K562 (cell line): ENCODE data around the gene SYVN1. TPM values are rescaled to one million over a fixed set of nuclear protein-coding genes. Genes with fewer than 3 reads are reported as not detected.
A peak's percentile ranks its signal among the peaks of the same experiment; 100 is the strongest.

ENCODE experiments used
- CHAMP1 ChIP-seq: fragments of 450-650 bp; IDR thresholded peaks from 2 replicates; pipeline ENCODE4 v1.6.1; 2016; ENCODE audit warnings: mild to moderate bottlenecking
- E2F6 ChIP-seq, 2 experiments: IDR thresholded peaks; 2 replicates each; pipeline ENCODE4 v1.6.1; 2011; ENCODE audit warnings: borderline replicate concordance in 1 of 2, control low read depth in 1 of 2, low read depth in 1 of 2, low read length in 1 of 2, mild to moderate bottlenecking in 1 of 2, mixed read lengths in 1 of 2, moderate library complexity in 1 of 2; ENCODE audit not compliant: insufficient read depth in 1 of 2, insufficient read length in 1 of 2, poor library complexity in 1 of 2, severe bottlenecking in 1 of 2; ENCODE audit errors: extremely low read depth in 1 of 2
- GATAD2B ChIP-seq: fragments of 450-650 bp; IDR thresholded peaks from 2 replicates; pipeline ENCODE4 v1.6.1; 2017; ENCODE audit warnings: mild to moderate bottlenecking, borderline replicate concordance
- HDAC8 ChIP-seq: fragments of 450-650 bp; IDR thresholded peaks from 2 replicates; pipeline ENCODE4 v1.6.1; 2016; ENCODE audit warnings: mild to moderate bottlenecking, missing genetic modification characterization, moderate library complexity, missing compliant biosample characterization
- HNRNPH1 ChIP-seq: fragments of 200-400 bp; formaldehyde crosslinking; optimal IDR thresholded peaks from 2 replicates; pipeline ENCODE3; 2017; ENCODE audit warnings: low read depth, mild to moderate bottlenecking, low read length, moderate library complexity
- IFI16 ChIP-seq: fragments of 250-450 bp; sonication (Bioruptor Pico); IDR thresholded peaks from 2 replicates; pipeline ENCODE4 v2.1.2; 2022; ENCODE audit warnings: mild to moderate bottlenecking, inconsistent platforms
- MAX ChIP-seq: sonication (generic); formaldehyde crosslinking; IDR thresholded peaks from 2 replicates; pipeline ENCODE4 v1.9.0; 2022; ENCODE audit warnings: mild to moderate bottlenecking, missing genetic modification reagents
- NR4A1 ChIP-seq, 2 experiments: fragments of 250-450 bp in 1 of 2; fragments of 450-650 bp in 1 of 2; sonication (Bioruptor Pico) in 1 of 2; IDR thresholded peaks; 2 replicates each; pipeline versions ENCODE4 v1.4.0 to v1.6.1; 2016 to 2020; ENCODE audit warnings: mild to moderate bottlenecking in 2 of 2, missing compliant biosample characterization in 1 of 2, missing genetic modification characterization in 1 of 2, moderate library complexity in 1 of 2
- RAD51 ChIP-seq: fragments of 450-650 bp; IDR thresholded peaks from 2 replicates; pipeline ENCODE4 v1.7.1; 2016; ENCODE audit warnings: low read depth, mild to moderate bottlenecking, borderline replicate concordance
- RNF2 ChIP-seq: sonication (generic); IDR thresholded peaks from 2 replicates; pipeline ENCODE4 v1.6.1; 2016
- SMARCE1 ChIP-seq: fragments of 450-650 bp; IDR thresholded peaks from 2 replicates; pipeline ENCODE4 v1.7.1; 2016; ENCODE audit warnings: mild to moderate bottlenecking
- TAF9B ChIP-seq: fragments of 450-650 bp; IDR thresholded peaks from 2 replicates; pipeline ENCODE4 v1.6.1; 2018; ENCODE audit warnings: mild to moderate bottlenecking; ENCODE audit not compliant: partially characterized antibody
- TFAP4 ChIP-seq: sonication (generic); formaldehyde crosslinking; IDR thresholded peaks from 2 replicates; pipeline ENCODE4 v1.8.0; 2022; ENCODE audit warnings: missing genetic modification reagents, mild to moderate bottlenecking, moderate library complexity, borderline replicate concordance
- TGIF2 ChIP-seq: sonication (generic); formaldehyde crosslinking; IDR thresholded peaks from 2 replicates; pipeline ENCODE4 v1.8.1; 2022; ENCODE audit warnings: mild to moderate bottlenecking, missing genetic modification reagents, moderate library complexity
- USF1 ChIP-seq: sonication (generic); formaldehyde crosslinking; IDR thresholded peaks from 2 replicates; pipeline ENCODE4 v1.9.0; 2022; ENCODE audit warnings: mild to moderate bottlenecking, missing genetic modification reagents
- ZNF175 ChIP-seq: fragments of 200-800 bp; sonication (Bioruptor generic); IDR thresholded peaks from 2 replicates; pipeline ENCODE4 v1.6.1; 2016; ENCODE audit warnings: low read depth, mild to moderate bottlenecking, missing genetic modification characterization, missing compliant biosample characterization
- ZNF24 ChIP-seq: fragments of 450-650 bp; IDR thresholded peaks from 2 replicates; pipeline ENCODE4 v1.6.1; 2016
- polyA plus RNA-seq, 8 experiments: library from polyadenylated mRNA; depleted of rRNA in 4 of 8; stranded (reverse) in 5 of 8; unstranded in 3 of 8; fragments of >200 nt; fragmentation: Nextera tagmentation in 2 of 8; fragmentation: Illumina TruSeq in 1 of 8; extraction: Ambion mirVana in 2 of 8; extraction: Trizol in 1 of 8; gene quantifications; 2 replicates each; pipeline versions ENCODE4 v1.2.1 to v1.2.3, GENCODE V29; 2011 to 2014; ENCODE audit warnings: inconsistent platforms in 1 of 8, missing spikeins in 1 of 8
- total RNA-seq, 7 experiments: library from RNA; depleted of rRNA in 6 of 7; stranded (reverse); fragments of >200 nt in 6 of 7; fragmentation: Illumina TruSeq in 2 of 7; extraction: Trizol in 2 of 7; gene quantifications; 2 replicates each; pipeline versions ENCODE4 v1.2.1 to v1.2.3, GENCODE V29; 2011 to 2021; ENCODE audit warnings: low replicate concordance in 1 of 7

Gene SYVN1
- total and polyA plus RNA-seq, 9 of the 15 experiments (the other 6 are each of a cell fraction or from before 2014, with no cell fraction given): 0.41 to 47.4 (median 9.9) TPM

DNA sequence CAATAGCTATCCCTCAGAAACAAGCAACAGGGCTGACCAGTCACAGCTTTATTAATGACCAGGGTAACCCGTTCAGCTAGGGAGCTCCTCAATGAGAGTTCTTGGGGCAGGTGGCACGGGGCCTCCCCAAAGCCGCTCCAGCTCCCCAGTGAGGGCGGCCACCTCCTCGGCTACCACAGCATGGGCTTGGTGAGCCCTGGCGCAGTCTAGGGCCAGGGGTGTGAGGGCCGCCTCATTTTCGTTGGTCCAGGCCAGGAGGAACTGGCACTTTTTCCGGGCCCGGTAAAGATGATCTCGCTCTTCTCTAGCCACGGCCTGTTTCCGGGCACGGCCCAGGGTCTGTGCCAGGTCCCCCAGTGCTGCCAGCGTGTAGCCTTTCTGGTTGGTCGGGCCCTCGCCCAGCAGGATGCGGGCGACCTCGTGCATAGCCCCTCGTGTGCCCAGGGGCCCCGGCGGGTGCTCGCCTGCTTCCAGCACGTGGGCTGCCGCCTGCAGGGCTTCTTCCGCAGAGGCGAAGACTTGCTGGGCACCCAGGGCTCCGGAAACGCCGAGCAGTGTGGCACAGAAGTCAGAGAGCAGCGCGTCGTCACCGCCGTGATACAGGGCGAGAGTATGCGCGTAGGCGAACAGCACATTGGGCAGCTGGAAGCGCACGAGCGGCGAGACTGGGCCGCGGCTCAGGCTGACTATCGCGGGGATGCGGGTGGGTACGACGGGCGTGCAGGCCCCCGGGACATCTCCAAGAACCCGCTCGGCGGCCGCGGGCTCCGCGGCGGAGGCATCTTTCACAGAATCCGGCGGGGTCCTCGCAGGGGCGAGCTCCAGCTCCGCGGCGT is 17.7 kb downstream of the SYVN1 start (continued):
- TF ChIP-seq TAF9B (no peak), MAX (CRISPR knock-in tag) (peak; percentile 88), IFI16 (CRISPR knock-in tag) (no peak), ZNF175 (CRISPR knock-in tag) (no peak), SMARCE1 (no peak), CHAMP1 (no peak), HDAC8 (tag) (no peak), GATAD2B (no peak), HNRNPH1 (no peak), TGIF2 (CRISPR knock-in tag) (peak; percentile 66; the same call in 1 of the 2 replicates), RNF2 (no peak), ZNF24 (no peak), RAD51 (no peak), TFAP4 (CRISPR knock-in tag) (peak; percentile 58), USF1 (peak; percentile 56), E2F6 (IDR thresholded peaks at IDR 0.05; ENCODE audit: borderline replicate concordance in 1 of 2, extremely low read depth in 1 of 2, insufficient read depth in 1 of 2, insufficient read length in 1 of 2, low read depth in 1 of 2, low read length in 1 of 2, poor library complexity in 1 of 2, severe bottlenecking in 1 of 2) (peak; percentile 43 to 90), NR4A1 (CRISPR knock-in tag; IDR thresholded peaks at IDR 0.05) (no peak), NR4A1 (tag; IDR thresholded peaks at IDR 0.05) (no peak)
